PFSK-1 (cell line): ENCODE results near the gene EXOC4.

Source experiments
- POLR2AphosphoS5 ChIP-seq: IDR thresholded peaks from 2 replicates; pipeline ENCODE4 v1.6.1; 2012; ENCODE audit warnings: low read depth, mild to moderate bottlenecking, control low read depth, low read length, moderate library complexity
- REST ChIP-seq, 2 experiments: IDR thresholded peaks; 2 replicates each; pipeline versions ENCODE4 v1.6.1 to v1.8.0; 2011 to 2012; ENCODE audit warnings: low read depth in 2 of 2, low read length in 2 of 2, control low read depth in 1 of 2, inconsistent platforms in 1 of 2, mild to moderate bottlenecking in 1 of 2, moderate library complexity in 1 of 2; ENCODE audit not compliant: insufficient read depth in 1 of 2

GRCh38 chr7:134088199-134088598 lies 835.3 kb downstream of the EXOC4 start:
- TF ChIP-seq POLR2AphosphoS5 (no peak), REST (IDR thresholded peaks at IDR 0.05; ENCODE audit: insufficient read depth in 1 of 2, low read depth in 2 of 2, low read length in 2 of 2) (no peak)
